ENCODE measurements around the gene SMAD9. TPM values are rescaled to one million over a fixed set of nuclear protein-coding genes. Genes with fewer than 3 reads are reported as not detected.
A peak's percentile ranks its signal among the peaks of the same experiment; 100 is the strongest.

The SMAD9 gene
- total RNA-seq, 2 donors from 2014 or later: 9.0 to 13.3 TPM

- no peak overlapping the region for H3K27ac Mint-ChIP-seq
- no peak for DNase-seq
- H3K4me1 Mint-ChIP-seq: peaks cover 21% of the 10 kb centered on the region
- 88 to 100% methylated on average over 1 to 3 of the region's 3 CpGs for WGBS, 2 experiments (ENCODE audit: insufficient coverage in 1 of 2, insufficient read length in 1 of 2)
- TF ChIP-seq, protein P1, sequence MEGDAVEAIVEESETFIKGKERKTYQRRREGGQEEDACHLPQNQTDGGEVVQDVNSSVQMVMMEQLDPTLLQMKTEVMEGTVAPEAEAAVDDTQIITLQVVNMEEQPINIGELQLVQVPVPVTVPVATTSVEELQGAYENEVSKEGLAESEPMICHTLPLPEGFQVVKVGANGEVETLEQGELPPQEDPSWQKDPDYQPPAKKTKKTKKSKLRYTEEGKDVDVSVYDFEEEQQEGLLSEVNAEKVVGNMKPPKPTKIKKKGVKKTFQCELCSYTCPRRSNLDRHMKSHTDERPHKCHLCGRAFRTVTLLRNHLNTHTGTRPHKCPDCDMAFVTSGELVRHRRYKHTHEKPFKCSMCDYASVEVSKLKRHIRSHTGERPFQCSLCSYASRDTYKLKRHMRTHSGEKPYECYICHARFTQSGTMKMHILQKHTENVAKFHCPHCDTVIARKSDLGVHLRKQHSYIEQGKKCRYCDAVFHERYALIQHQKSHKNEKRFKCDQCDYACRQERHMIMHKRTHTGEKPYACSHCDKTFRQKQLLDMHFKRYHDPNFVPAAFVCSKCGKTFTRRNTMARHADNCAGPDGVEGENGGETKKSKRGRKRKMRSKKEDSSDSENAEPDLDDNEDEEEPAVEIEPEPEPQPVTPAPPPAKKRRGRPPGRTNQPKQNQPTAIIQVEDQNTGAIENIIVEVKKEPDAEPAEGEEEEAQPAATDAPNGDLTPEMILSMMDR (conservative IDR thresholded peaks at IDR 0.05): no peak
- peaks cover 2% of the 10 kb centered on the region for H3K27me3 Mint-ChIP-seq (ENCODE audit: insufficient read depth)
- no peak overlapping the region for H3K4me3 Mint-ChIP-seq
- Histone ChIP-seq H3K9ac (ENCODE audit: extremely low read depth, low read length, poor library complexity, severe bottlenecking) (no peak overlapping the region), H3K36me3 (ENCODE audit: control insufficient read depth, insufficient read depth, low read length) (no peaks in the 10 kb centered on the region), H3K9me3 (ENCODE audit: control insufficient read depth, low read length) (no peaks in the 10 kb centered on the region), H3K4me3 (ENCODE audit: low read length) (no peak overlapping the region), H3K27me3 (ENCODE audit: control insufficient read depth, insufficient read depth, low read length, poor library complexity, severe bottlenecking) (no peaks in the 10 kb centered on the region), H3K4me1 (ENCODE audit: control insufficient read depth, insufficient read depth, low read length) (no peaks in the 10 kb centered on the region), H3K27ac (ENCODE audit: low read depth, low read length) (no peak overlapping the region)
- H3K9me3 Mint-ChIP-seq: no peaks in the 10 kb centered on the region
- H3K36me3 Mint-ChIP-seq (ENCODE audit: low read depth): no peaks in the 10 kb centered on the region
These were observed 4.0 kb upstream of the SMAD9 start for GRCh38 chr13:36924001-36924400.

- no peaks in the 10 kb centered on the region for H3K36me3 ChIP-seq (ENCODE audit: control insufficient read depth, insufficient read depth, low read length)
- peaks cover 21% of the 10 kb centered on the region for H3K27me3 ChIP-seq (ENCODE audit: control insufficient read depth, insufficient read depth, low read length, poor library complexity, severe bottlenecking)
- no peak overlapping the region for H3K27ac ChIP-seq (ENCODE audit: low read depth, low read length)
- Mint-ChIP-seq H3K36me3 (ENCODE audit: low read depth) (no peaks in the 10 kb centered on the region), H3K9me3 (no peaks in the 10 kb centered on the region), H3K4me3 (no peak overlapping the region), H3K4me1 (peaks cover 31% of the 10 kb centered on the region), H3K27ac (no peak overlapping the region), H3K27me3 (ENCODE audit: insufficient read depth) (peaks cover 21% of the 10 kb centered on the region)
- 86 to 95% methylated on average over 8 to 10 of the region's 10 CpGs for WGBS, 2 experiments (ENCODE audit: insufficient coverage in 1 of 2, insufficient read length in 1 of 2)
- DNase-seq: no peak
- no peak overlapping the region for H3K4me3 ChIP-seq (ENCODE audit: low read length)
- no peaks in the 10 kb centered on the region for H3K9me3 ChIP-seq (ENCODE audit: control insufficient read depth, low read length)
- no peak overlapping the region for H3K9ac ChIP-seq (ENCODE audit: extremely low read depth, low read length, poor library complexity, severe bottlenecking)
- TF ChIP-seq, protein P1 (conservative IDR thresholded peaks at IDR 0.05): no peak
- H3K4me1 ChIP-seq (ENCODE audit: control insufficient read depth, insufficient read depth, low read length): peaks cover 3% of the 10 kb centered on the region
These were observed 1.7 kb upstream of the SMAD9 start for GRCh38 chr13:36921631-36922301.

DNA sequence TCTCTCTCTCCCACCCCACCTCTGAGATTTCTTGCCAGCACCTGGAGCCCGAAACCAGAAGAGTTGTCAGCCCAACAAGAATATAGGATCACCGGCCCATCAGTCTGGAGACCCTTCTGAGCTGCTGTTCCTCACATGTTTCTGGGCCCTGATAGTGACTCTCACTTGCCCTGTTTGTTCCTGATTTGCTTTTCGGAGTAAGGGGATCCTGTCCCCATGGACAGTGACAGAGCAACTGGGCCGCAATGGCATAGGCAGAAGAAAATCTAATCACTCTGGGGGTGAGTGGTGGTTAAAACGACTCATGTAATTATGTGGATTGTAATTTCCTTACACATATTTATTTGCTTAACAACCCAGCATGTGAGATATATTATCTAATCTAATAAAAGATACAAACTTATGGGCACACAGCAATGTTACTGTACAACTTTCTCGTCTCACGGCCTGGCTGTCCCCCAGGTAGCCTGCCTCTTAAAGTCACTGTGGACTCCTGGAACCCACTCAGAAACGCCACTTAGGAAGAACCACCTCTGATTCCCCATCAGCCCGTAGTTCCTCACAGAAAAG lies 663 bp upstream of the SMAD9 start:
- TF ChIP-seq, protein P1 (conservative IDR thresholded peaks at IDR 0.05): no peak
- no peaks in the 10 kb centered on the region for H3K36me3 ChIP-seq (ENCODE audit: control insufficient read depth, insufficient read depth, low read length)
- H3K4me1 ChIP-seq (ENCODE audit: control insufficient read depth, insufficient read depth, low read length): peaks cover 3% of the 10 kb centered on the region
- no peaks in the 10 kb centered on the region for H3K9me3 ChIP-seq (ENCODE audit: control insufficient read depth, low read length)
- Mint-ChIP-seq H3K4me1 (peaks cover 35% of the 10 kb centered on the region), H3K27me3 (ENCODE audit: insufficient read depth) (peaks cover 26% of the 10 kb centered on the region), H3K4me3 (peak overlapping the region; percentile 66), H3K9me3 (no peaks in the 10 kb centered on the region), H3K27ac (peak overlapping the region; percentile 82), H3K36me3 (ENCODE audit: low read depth) (no peaks in the 10 kb centered on the region)
- H3K9ac ChIP-seq (ENCODE audit: extremely low read depth, low read length, poor library complexity, severe bottlenecking): no peak overlapping the region
- H3K27ac ChIP-seq (ENCODE audit: low read depth, low read length): no peak overlapping the region
- 86 to 87% methylated on average over 7 to 8 of the region's 9 CpGs for WGBS, 2 experiments (ENCODE audit: insufficient coverage in 1 of 2, insufficient read length in 1 of 2)
- H3K27me3 ChIP-seq (ENCODE audit: control insufficient read depth, insufficient read depth, low read length, poor library complexity, severe bottlenecking): peaks cover 21% of the 10 kb centered on the region
- no peak for DNase-seq
- H3K4me3 ChIP-seq (ENCODE audit: low read length): no peak overlapping the region
